Measurements from ENCODE around the gene CBARP. TPM values are rescaled to one million over a fixed set of nuclear protein-coding genes. Genes with fewer than 3 reads are reported as not detected.

The CBARP gene
- polyA plus RNA-seq, 3 donors, result not detected

DNA sequence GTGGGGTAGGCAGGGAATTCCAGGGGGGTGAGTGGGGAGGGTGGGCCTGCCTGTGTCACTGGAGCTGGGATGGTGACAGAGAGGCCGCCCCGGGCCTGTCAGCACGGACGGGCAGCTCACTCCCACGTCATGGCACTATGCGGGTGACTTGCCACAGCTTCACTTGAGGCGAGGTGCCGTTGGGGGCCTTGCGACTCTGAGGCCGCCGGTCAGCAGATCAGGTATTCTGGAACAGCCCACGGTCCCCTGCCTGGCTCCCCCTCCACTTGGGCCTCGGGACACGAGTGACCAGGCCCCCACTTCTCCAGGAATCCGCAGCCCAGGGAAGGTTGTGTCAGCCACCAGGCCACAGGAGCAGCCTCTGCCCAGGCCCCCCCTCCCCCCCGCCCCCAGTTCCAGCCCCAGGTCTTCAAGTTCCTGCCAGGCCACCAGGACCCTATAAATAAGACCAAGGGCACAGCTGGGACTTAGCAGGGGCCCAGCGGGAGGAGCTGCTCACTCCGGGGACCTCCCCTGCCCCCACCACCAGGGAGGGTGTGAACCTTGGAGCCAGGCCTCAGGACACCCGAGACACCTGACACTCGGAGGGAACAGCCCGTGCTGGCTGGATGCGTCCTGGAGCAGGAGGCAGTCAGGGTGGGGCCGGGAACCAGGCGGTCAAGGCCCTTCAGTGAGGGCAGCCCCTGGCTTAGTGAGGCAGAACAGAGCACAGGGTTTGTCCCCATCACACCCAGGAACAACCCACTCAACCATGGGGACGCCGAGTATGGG lies 7.9 kb upstream of the CBARP start:
- peaks cover 38% of the 10 kb centered on the region for H4K20me1 ChIP-seq (ENCODE audit: insufficient read depth, low read length)
- peak overlapping the region in 1 of 3 experiments; percentile 78 for H3K4me3 ChIP-seq (replicated peaks in 1 of 3; ENCODE audit: low read depth in 2 of 3, low read length in 3 of 3)
- Mint-ChIP-seq H3K4me1 (peaks cover 42% of the 10 kb centered on the region), H3K9me3 (no peaks in the 10 kb centered on the region), H3K27me3 (ENCODE audit: low read depth in 3 of 3) (peaks cover 2 to 4% (median 4%) of the 10 kb centered on the region in 3 donors), H3K4me3 (no peak overlapping the region), H3K27ac (no peak overlapping the region), H3K36me3 (peaks cover 0 to 6% of the 10 kb centered on the region in 2 donors)
- no peak overlapping the region for H3K27ac ChIP-seq (ENCODE audit: low read depth in 1 of 2, low read length in 2 of 2)
- peak overlapping the region; percentile 78 for H3K4me2 ChIP-seq (replicated peaks; ENCODE audit: extremely low read depth, low read length, poor library complexity, severe bottlenecking)
- H2AFZ ChIP-seq (ENCODE audit: insufficient read depth, low read depth, low read length, poor library complexity, severe bottlenecking), result no peak overlapping the region
- peaks cover 54% of the 10 kb centered on the region for H3K79me2 ChIP-seq (ENCODE audit: insufficient read depth, low read length)
- no peaks in the 10 kb centered on the region for H3K9me3 ChIP-seq (replicated peaks in 1 of 2; ENCODE audit: control insufficient read depth in 1 of 2, insufficient read depth in 1 of 2, low read length in 2 of 2)
- H3K27me3 ChIP-seq (ENCODE audit: control insufficient read depth in 2 of 2, insufficient read depth in 2 of 2, low read length in 2 of 2), result no peaks in the 10 kb centered on the region
- 90% methylated on average over 23 of the region's 26 CpGs for WGBS (ENCODE audit: insufficient coverage)
- peaks cover 53 to 70% of the 10 kb centered on the region in 2 donors for H3K4me1 ChIP-seq (ENCODE audit: control insufficient read depth in 1 of 2, insufficient read depth in 2 of 2, low read length in 2 of 2)
- TF ChIP-seq, protein P1, sequence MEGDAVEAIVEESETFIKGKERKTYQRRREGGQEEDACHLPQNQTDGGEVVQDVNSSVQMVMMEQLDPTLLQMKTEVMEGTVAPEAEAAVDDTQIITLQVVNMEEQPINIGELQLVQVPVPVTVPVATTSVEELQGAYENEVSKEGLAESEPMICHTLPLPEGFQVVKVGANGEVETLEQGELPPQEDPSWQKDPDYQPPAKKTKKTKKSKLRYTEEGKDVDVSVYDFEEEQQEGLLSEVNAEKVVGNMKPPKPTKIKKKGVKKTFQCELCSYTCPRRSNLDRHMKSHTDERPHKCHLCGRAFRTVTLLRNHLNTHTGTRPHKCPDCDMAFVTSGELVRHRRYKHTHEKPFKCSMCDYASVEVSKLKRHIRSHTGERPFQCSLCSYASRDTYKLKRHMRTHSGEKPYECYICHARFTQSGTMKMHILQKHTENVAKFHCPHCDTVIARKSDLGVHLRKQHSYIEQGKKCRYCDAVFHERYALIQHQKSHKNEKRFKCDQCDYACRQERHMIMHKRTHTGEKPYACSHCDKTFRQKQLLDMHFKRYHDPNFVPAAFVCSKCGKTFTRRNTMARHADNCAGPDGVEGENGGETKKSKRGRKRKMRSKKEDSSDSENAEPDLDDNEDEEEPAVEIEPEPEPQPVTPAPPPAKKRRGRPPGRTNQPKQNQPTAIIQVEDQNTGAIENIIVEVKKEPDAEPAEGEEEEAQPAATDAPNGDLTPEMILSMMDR (IDR thresholded peaks at IDR 0.05), result no peak
- peak overlapping the region; percentile 53 for H3K9ac ChIP-seq (ENCODE audit: insufficient read depth, low read length, poor library complexity, severe bottlenecking)
- intact Hi-C loops (cut with micrococcal nuclease), result loop anchor here in 1 of 2 donors (10.0 kb wide), 3 partner anchors 141 to 381 kb away; partner anchors contain the start of genes ARID3A and GPX4
- no peaks in the 10 kb centered on the region for H3K36me3 ChIP-seq (replicated peaks in 1 of 2; ENCODE audit: control insufficient read depth in 1 of 2, insufficient read depth in 2 of 2, low read length in 2 of 2)
- DNase-seq, result no peak

DNA sequence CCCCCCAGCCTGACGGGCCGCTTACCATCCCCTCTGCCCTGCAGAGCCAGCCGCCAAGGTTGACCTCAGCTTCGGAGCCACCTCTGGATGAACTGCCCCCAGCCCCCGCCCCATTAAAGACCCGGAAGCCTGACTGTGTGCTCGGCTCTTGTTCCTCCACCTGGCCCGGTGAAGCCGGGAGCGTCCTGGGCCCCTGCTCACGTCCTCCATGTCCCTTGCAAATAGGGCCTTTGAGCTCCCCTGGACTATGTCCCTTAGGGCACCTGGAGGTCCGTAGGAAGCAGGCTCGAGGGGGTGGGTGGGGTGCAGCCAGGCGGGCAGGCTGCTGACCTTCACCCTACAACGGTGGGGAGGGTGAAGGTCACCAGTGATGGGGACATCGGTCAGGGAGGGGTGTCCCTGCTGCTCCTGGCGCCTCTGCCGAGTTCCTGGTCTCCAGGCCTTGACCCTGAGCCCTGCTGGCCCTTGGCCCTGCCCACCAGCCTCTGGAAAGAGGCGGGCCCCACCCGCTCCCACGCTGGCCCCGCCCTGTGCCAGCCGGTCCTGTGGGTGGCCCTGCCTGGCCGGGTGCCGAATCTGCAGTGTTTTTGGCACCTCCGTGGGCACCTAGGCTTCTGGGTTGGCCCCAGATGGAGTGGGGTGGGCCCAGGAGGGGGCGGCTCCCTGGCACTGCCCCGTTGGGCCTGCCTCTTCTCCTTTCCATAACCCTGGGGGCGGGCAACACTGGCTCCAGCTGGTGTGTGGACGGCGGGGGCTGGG lies 7.1 kb upstream of the CBARP start:
- peaks cover 43% of the 10 kb centered on the region for H3K4me1 Mint-ChIP-seq
- peaks cover 0 to 6% of the 10 kb centered on the region in 2 donors for H3K36me3 Mint-ChIP-seq
- H3K27ac Mint-ChIP-seq, result peak overlapping the region; percentile 87 to 98 (median 94)
- peaks cover 0 to 2% (median 0%) of the 10 kb centered on the region in 7 donors for H3K9me3 Mint-ChIP-seq
- H3K36me3 ChIP-seq (replicated peaks in 1 of 2; ENCODE audit: control insufficient read depth in 1 of 2, insufficient read depth in 2 of 2, low read length in 2 of 2), result no peaks in the 10 kb centered on the region
- peaks cover 35% of the 10 kb centered on the region for H4K20me1 ChIP-seq (ENCODE audit: insufficient read depth, low read length)
- peak overlapping the region; percentile 79 to 90 for H3K4me3 Mint-ChIP-seq
- H3K27ac ChIP-seq (ENCODE audit: low read depth in 1 of 2, low read length in 2 of 2), result peak overlapping the region; percentile 64 to 69
- H3K79me2 ChIP-seq (ENCODE audit: insufficient read depth, low read length), result peaks cover 46% of the 10 kb centered on the region
- WGBS (ENCODE audit: insufficient coverage), result 35% methylated on average over 21 of the region's 31 CpGs
- DNase-seq, result peak in 2 of 3 donors; percentile 28 to 44
- TF ChIP-seq, protein P1 (IDR thresholded peaks at IDR 0.05), result peak; percentile 36
- H3K27me3 ChIP-seq (ENCODE audit: control insufficient read depth in 2 of 2, insufficient read depth in 2 of 2, low read length in 2 of 2), result peaks cover 0 to 1% of the 10 kb centered on the region in 2 donors
- intact Hi-C loops (cut with micrococcal nuclease), result loop anchor here (1.0 to 10.0 kb wide), 5 partner anchors 22 to 380 kb away; partner anchors contain the start of genes ARID3A (in 1 of the 2) and GPX4 (in 1 of the 2)
- peak overlapping the region; percentile 78 for H3K4me2 ChIP-seq (replicated peaks; ENCODE audit: extremely low read depth, low read length, poor library complexity, severe bottlenecking)
- H3K9me3 ChIP-seq (replicated peaks in 1 of 2; ENCODE audit: control insufficient read depth in 1 of 2, insufficient read depth in 1 of 2, low read length in 2 of 2), result no peaks in the 10 kb centered on the region
- peak overlapping the region; percentile 53 for H3K9ac ChIP-seq (ENCODE audit: insufficient read depth, low read length, poor library complexity, severe bottlenecking)
- peaks cover 4 to 6% (median 4%) of the 10 kb centered on the region in 3 donors for H3K27me3 Mint-ChIP-seq (ENCODE audit: low read depth in 3 of 3)
- peak overlapping the region; percentile 24 to 78 (median 42) for H3K4me3 ChIP-seq (replicated peaks in 1 of 3; ENCODE audit: low read depth in 2 of 3, low read length in 3 of 3)
- peaks cover 58 to 78% of the 10 kb centered on the region in 2 donors for H3K4me1 ChIP-seq (ENCODE audit: control insufficient read depth in 1 of 2, insufficient read depth in 2 of 2, low read length in 2 of 2)
- no peak overlapping the region for H2AFZ ChIP-seq (ENCODE audit: insufficient read depth, low read depth, low read length, poor library complexity, severe bottlenecking)
